HG03521 (cell line): Measurements from ENCODE around the gene PRRC2B.
"Not testable (repeated sequence)": the region's sequence is repeated elsewhere in the genome, so short reads cannot be mapped to it uniquely, and the experiment has no call there.

Source experiments
- ATAC-seq: cut with Tn5 transposase; IDR thresholded peaks from one replicate; pipeline ENCODE4 v1.9.1; 2021; ENCODE audit warnings: mild to moderate bottlenecking, moderate library complexity; ENCODE audit not compliant: unreplicated experiment

The PRRC2B gene

GRCh38 chr9:131528886-131529505 lies 135.1 kb downstream of the PRRC2B start:
- ATAC-seq = no peak

DNA sequence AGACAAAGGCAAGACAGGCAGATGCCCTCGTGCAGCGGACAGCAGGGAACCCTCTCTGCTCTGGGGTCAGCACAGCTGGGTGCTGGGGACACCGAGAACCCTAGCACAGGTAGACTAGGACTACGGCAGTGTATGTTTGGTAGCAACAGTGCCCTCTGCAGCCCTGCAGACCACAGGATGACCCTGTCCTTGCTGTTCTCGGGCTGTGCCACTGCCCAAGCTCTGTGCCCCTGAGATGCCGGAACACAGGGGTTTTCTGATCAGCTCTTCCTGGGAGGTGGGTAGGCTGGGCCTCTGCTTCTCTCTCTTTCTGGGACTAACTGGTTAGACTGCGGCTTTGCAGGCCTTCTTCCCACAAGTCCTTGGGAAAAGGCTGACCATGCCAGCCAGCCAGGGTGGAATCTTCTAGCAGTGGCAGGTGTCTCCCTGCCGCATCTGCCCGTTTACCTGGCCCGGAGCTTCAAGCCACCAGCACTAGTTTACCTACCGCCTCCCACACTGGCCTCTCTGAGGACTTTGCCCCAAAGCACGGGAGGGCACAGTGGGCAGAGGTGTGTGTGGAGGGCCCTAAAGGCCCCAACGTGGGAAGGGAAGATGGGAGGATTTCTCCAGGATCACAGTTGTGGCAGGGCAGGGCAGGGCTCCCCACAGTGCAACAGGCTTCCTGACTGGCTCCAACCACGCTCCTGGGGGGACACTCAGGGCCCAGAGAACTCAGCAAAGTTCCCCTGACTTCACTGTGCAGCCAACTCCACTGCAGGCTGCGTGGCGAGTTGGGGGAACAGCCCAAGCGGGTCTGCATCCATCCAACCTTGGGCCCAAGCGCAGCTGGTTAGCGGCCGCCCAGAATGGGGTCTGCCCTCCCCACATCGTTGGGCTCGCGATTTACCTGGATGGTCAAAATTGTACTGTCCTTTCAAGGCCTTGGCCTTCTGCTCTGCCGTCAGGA lies 136.0 kb downstream of the PRRC2B start:
- no peak for ATAC-seq

DNA sequence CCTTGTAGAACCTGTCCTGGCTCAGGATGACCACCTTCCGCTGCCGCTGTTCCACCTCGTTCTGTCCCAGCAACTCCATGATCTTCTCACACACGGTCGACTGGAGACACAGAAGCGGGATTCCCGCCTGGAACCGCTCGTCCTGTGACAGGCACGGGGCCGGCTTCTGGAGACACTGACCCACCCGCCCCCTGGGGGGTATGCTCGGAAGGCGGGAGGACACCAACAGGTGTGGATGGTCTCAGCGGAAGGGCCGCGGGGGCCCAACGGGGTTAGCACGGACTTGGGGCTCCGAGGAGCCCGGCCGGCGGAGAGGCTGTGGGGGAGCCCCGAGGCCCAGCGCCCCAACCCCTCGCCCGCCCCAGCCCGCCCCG lies 136.6 kb downstream of the PRRC2B start:
- ATAC-seq = peak; percentile 30

GRCh38 chr9:131530920-131531832 lies 137.3 kb downstream of the PRRC2B start, which contains the start of gene UCK1:
Gene UCK1, minus strand, starts transcription at chr9:131531263. Its CDS starts 89 bp downstream, at chr9:131531174.
- peak; percentile 88 for ATAC-seq

GRCh38 chr9:131534721-131535237 lies 140.9 kb downstream of the PRRC2B start:
- no peak for ATAC-seq

DNA sequence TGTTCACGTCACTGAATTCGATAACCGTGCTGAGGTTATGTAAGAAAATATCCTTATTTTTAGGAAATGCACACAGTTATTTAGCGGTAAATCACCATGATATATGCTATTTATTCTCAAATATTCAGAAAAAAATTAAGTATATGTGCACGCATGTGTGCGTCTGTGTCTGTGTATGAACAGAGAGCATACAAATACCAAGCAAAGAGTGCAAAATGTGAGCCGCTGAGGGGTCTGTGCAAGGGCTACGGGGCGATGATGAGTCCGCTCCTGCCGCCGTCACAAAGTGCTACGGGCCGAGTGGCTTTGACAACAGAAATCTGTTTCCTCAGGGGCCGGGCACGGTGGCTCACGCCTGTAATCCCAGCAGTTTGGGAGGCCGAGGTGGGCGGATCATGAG lies 144.1 kb downstream of the PRRC2B start:
- no peak for ATAC-seq

DNA sequence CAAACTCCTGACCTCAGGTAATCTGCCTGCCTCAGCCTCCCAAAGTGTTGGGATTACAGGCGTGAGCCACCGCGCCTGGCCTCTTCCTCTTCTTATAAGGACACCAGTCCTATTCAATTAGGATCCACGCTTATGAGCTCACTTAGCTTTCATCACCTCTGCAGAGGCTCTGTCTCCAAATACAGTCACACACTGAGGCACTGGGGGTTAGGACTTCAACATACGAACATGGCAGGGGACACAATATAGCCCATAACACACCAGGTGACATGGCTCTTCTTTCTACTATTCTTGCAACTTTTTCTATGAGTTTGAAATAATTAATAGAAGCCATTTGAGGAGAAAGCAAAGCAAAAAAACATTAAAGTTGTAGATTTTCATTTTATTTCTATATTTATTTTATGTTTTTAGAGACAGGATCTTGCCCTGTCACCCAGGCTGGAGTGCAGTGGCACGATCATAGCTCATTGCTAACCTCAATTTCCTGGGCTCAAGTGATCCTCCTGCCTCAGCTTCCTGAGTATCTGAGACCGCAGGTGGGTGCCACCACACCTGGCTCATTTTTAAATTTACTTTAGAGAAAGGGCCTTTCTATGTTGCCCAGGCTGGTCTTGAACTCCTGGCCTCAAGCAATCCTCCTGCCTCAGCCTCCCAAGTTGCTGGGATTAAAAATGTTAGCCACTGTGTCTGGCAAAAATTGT lies 145.5 kb downstream of the PRRC2B start:
- ATAC-seq = no peak

GRCh38 chr9:131543141-131543540 lies 149.3 kb downstream of the PRRC2B start:
- ATAC-seq = no peak

DNA sequence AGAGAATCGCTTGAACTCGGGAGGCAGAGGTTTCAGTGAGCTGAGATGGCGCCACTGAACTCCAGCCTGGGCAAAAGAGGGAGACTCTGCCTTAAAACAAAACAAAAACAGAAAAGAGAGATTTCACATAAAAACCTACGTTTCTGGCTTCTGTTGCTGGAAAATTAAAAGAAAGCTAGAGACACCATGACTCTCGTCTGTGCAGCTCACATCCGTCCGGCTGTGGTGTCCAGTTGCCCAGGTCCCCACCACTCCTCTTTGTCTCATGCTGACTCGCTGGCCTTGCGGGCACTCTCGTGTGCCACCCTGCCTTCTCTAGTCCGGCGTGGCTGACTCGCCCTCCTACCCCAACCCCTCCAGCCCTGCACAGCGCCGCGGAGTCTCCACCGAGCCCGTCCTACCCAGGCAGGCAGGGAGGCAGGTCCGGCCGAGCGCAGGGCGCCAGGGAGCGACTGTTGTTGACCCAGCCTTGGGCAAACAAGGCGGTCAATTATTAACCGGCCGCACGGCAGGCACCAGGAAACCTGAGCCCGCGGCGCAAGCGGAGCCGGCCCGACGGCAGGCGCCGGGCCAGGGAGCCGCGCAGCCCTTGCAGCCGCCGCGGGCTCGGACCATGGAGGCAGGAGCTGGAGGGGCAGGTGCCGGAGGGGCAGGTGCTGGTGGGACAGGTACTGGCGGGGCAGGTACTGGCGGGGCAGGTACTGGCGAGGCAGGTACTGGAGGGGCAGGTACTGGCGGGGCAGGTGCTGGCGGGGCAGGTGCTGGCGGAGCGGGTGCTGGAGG lies 151.3 kb downstream of the PRRC2B start, which contains the start of gene PRRT1B:
Gene PRRT1B, plus strand, starts transcription at position 521 of the 783 bp plus-strand sequence. Its CDS starts 93 bp downstream, at position 614.
- no peak for ATAC-seq

DNA sequence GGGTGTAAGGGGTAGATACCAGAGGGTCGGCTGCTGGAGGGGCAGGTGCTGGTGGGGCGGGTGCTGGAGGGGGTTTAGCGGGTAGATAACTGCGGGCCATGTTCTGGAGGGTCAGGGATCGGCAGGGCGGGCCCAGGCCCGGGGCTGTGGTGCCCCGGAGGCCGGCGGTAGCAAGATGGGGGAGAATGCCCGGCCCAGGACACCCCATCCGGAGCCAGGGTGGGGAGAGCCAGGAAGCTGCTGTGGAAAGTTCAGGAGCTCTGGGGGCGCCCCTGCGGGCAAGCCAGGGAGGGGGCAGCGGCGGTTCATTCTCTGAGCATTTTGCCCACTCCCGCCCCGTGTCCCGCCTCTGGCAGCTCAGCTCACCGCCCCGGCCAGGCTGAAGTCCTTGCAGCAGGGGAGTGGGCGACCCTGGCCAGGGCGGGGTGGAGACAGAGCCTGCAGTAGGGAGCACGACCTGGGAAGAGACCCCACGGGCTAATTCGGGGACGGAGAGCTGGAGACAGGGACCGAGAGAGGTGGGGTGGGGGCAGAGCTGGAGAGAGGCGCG lies 152.0 kb downstream of the PRRC2B start:
- ATAC-seq = no peak

DNA sequence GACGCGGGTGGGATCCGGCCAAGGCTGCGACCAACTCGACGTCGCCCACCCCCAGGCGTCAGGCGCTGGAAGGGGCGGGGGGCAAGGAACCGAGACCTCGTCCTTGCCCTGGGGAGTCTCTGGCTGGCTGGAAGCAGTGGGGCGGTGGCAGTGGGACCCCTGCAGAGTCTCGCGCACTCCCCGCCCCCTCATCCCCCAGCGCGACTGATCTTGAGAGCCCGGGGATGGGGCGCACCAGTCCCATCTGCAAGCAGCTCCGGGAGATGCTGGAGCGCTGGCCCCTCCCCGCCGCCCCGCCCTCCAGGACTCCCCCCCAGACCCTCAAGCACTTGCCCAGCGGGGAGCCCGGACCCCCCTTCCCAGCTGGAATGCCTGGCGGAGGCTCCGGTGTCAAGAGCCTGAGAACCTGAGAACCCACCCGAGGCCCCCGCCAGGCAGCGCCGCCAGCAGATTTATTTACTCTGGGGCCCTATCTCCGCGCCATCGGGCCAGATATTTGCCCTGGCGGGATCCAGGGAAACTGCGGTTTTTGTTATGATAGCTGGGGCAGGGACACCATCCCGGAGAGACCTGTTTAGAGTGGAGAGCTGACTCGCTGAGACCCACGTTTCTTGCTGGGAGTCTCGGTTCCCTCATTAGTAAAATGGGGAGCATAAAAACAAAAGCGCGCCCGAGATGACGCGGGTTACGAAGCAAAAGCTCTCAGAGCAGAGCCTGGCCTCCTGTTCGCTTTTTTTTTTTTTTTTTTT lies 152.6 kb downstream of the PRRC2B start:
- no peak for ATAC-seq

GRCh38 chr9:131549186-131549585 lies 155.3 kb downstream of the PRRC2B start:
- not testable (repeated sequence) for ATAC-seq
